Activated naive CD4-positive, alpha-beta T cell treated with anti-CD3 and anti-CD28 coated beads, Interleukin-2, amount 50 U/mL, for 24 hours (primary cell): ENCODE results near the gene LLCFC1.

ENCODE experiments used
- H3K27ac Mint-ChIP-seq: one replicate; pipeline ENCODE4 v1.8.0; 2021; ENCODE audit warnings: mild to moderate bottlenecking, mixed read lengths
- H3K27me3 Mint-ChIP-seq: one replicate; pipeline ENCODE4 v1.8.0; 2021; ENCODE audit warnings: mixed read lengths
- H3K36me3 Mint-ChIP-seq: one replicate; pipeline ENCODE4 v1.8.0; 2021; ENCODE audit warnings: mixed read lengths
- H3K4me1 Mint-ChIP-seq: one replicate; pipeline ENCODE4 v1.8.0; 2021; ENCODE audit warnings: mixed read lengths
- H3K4me3 Mint-ChIP-seq: one replicate; pipeline ENCODE4 v1.8.0; 2021; ENCODE audit warnings: mild to moderate bottlenecking, mixed read lengths
- H3K9me3 Mint-ChIP-seq: one replicate; pipeline ENCODE4 v1.8.0; 2021; ENCODE audit warnings: mixed read lengths

The LLCFC1 gene

GRCh38 chr7:142983825-142984224, 44.5 kb downstream of the LLCFC1 start:
- Mint-ChIP-seq H3K4me3 (no peak overlapping the region), H3K9me3 (peaks cover 6% of the 10 kb centered on the region), H3K27me3 (peaks cover 11% of the 10 kb centered on the region), H3K4me1 (no peaks in the 10 kb centered on the region), H3K27ac (no peak overlapping the region), H3K36me3 (peaks cover 2% of the 10 kb centered on the region)

GRCh38 chr7:142984297-142984696, 45.0 kb downstream of the LLCFC1 start:
- H3K36me3 Mint-ChIP-seq, result peaks cover 2% of the 10 kb centered on the region
- no peaks in the 10 kb centered on the region for H3K4me1 Mint-ChIP-seq
- no peak overlapping the region for H3K27ac Mint-ChIP-seq
- H3K4me3 Mint-ChIP-seq, result no peak overlapping the region
- peaks cover 6% of the 10 kb centered on the region for H3K9me3 Mint-ChIP-seq
- peaks cover 11% of the 10 kb centered on the region for H3K27me3 Mint-ChIP-seq
